WERI-Rb-1 (cell line): ENCODE measurements around the gene CHMP4B.

Source experiments
- DNase-seq: peaks from one replicate; pipeline ENCODE4 v3.0.0-alpha.2; 2020
- H3K27ac ChIP-seq: fragments of 250-450 bp; sonication (Bioruptor Pico); 2 replicates; pipeline ENCODE4 v1.5.1; 2020; ENCODE audit warnings: mild to moderate bottlenecking, moderate library complexity
- H3K27me3 ChIP-seq: fragments of 250-450 bp; sonication (Bioruptor Pico); 2 replicates; pipeline ENCODE4 v1.5.1; 2021; ENCODE audit warnings: mild to moderate bottlenecking, low read depth, moderate library complexity; ENCODE audit not compliant: insufficient read depth, severe bottlenecking
- H3K36me3 ChIP-seq: fragments of 250-450 bp; sonication (Bioruptor Pico); 2 replicates; pipeline ENCODE4 v1.5.1; 2020; ENCODE audit warnings: mild to moderate bottlenecking, moderate library complexity
- H3K4me3 ChIP-seq: 2 replicates; pipeline ENCODE4 v1.5.1; 2011; ENCODE audit warnings: low read depth, mild to moderate bottlenecking, control low read depth, low read length
- H3K9me3 ChIP-seq: fragments of 250-450 bp; sonication (Bioruptor Pico); 2 replicates; pipeline ENCODE4 v1.5.1; 2021; ENCODE audit warnings: mild to moderate bottlenecking, moderate library complexity; ENCODE audit not compliant: severe bottlenecking
- TF ChIP-seq, protein P1 (sequence below): IDR thresholded peaks from 2 replicates; pipeline ENCODE4 v1.5.1; 2011; ENCODE audit warnings: low read depth, mild to moderate bottlenecking, control low read depth, inconsistent platforms, low read length

The CHMP4B gene

DNA sequence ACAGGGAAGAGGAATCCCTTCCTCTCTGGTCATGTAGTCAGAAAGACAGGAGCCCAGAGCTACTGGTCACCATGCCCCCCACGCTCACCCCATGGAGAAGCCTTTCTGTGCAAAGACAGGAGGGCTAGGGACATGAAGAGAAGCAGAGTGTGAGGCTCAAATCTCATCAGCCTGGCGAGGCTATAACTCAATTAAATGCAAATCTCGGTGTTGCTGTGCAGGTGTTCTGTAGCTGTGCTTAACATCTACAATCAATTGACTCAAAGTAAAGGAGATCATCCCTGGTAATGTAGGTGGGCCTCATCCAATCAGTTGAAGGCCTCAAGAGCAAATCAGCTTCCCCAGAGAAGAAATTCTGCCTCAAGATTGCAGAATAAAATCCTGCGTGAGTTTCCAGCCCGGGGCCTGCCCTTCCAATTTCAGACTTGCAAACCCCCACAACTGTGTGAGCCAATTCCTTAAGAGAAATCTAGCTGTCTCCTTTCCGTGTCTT is 64.4 kb downstream of the CHMP4B start:
- Histone ChIP-seq H3K9me3 (peaks cover 6% of the 10 kb centered on the region), H3K4me3 (no peak overlapping the region), H3K27ac (no peak overlapping the region), H3K27me3 (no peaks in the 10 kb centered on the region), H3K36me3 (no peaks in the 10 kb centered on the region)
- TF ChIP-seq, protein P1, sequence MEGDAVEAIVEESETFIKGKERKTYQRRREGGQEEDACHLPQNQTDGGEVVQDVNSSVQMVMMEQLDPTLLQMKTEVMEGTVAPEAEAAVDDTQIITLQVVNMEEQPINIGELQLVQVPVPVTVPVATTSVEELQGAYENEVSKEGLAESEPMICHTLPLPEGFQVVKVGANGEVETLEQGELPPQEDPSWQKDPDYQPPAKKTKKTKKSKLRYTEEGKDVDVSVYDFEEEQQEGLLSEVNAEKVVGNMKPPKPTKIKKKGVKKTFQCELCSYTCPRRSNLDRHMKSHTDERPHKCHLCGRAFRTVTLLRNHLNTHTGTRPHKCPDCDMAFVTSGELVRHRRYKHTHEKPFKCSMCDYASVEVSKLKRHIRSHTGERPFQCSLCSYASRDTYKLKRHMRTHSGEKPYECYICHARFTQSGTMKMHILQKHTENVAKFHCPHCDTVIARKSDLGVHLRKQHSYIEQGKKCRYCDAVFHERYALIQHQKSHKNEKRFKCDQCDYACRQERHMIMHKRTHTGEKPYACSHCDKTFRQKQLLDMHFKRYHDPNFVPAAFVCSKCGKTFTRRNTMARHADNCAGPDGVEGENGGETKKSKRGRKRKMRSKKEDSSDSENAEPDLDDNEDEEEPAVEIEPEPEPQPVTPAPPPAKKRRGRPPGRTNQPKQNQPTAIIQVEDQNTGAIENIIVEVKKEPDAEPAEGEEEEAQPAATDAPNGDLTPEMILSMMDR: no peak
- DNase-seq: no peak

DNA sequence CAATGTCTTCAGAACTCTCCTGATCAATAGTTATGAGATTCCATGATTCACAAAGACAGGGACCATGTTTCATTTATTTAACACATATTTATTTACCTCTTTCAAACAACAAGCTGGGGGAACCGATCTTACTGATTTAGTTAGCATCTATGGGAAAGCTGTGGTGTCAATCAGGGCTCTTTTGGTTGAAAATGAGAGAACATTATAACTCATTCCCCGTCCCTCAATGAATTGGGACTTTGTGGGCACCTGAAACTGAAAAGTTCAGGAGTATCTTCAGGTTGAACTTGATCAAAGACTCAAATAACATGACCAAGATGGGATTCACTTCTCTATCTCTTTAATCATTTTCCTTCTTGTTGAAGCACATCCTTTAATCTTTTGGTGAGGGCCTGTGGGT is 67.4 kb downstream of the CHMP4B start:
- Histone ChIP-seq H3K36me3 (no peaks in the 10 kb centered on the region), H3K27ac (no peak overlapping the region), H3K27me3 (no peaks in the 10 kb centered on the region), H3K4me3 (no peak overlapping the region), H3K9me3 (peaks cover 6% of the 10 kb centered on the region)
- DNase-seq: no peak
- TF ChIP-seq, protein P1: no peak

DNA sequence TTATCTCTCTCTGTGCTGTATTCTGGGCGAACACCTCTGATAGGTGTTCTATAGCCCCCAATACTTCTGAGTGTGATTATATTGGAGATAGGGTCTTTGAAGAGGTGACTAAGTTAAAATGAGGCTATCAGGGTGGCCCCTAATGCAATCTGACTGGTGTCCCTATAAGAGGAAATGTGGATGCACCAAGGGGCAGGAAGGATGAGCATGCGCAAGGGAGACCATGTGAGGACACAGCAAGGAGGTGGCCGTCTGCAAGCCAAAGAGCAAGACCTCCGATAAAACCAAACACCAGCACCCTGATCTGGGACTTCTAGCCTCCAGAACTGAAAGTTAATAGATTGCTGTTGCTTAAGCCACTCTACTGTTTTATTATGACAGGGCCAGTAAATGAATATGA is 69.2 kb downstream of the CHMP4B start:
- H3K27me3 ChIP-seq: no peaks in the 10 kb centered on the region
- peaks cover 6% of the 10 kb centered on the region for H3K9me3 ChIP-seq
- no peak for DNase-seq
- no peak overlapping the region for H3K4me3 ChIP-seq
- H3K36me3 ChIP-seq: no peaks in the 10 kb centered on the region
- TF ChIP-seq, protein P1: no peak
- no peak overlapping the region for H3K27ac ChIP-seq

DNA sequence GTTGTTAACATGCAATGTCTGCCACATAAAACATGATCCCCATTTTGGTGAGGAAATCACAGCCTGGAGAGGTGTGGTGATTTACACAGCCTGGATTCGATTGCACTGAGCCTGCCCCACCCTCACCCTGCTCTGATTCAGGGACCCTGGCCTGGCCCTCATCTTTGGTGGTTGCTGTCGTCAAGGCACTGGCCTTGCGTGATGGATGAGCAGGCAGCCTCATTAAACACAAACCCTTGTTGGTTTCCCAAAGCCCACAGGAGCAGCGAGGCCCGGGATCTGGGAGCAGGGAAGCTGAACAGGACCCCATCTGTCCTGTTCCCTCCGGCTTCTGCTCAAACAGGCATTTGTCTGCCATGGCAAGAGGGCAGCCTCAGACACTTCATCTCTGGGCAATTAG is 70.8 kb downstream of the CHMP4B start:
- H3K4me3 ChIP-seq: no peak overlapping the region
- TF ChIP-seq, protein P1: no peak
- no peak for DNase-seq
- no peak overlapping the region for H3K27ac ChIP-seq
- H3K9me3 ChIP-seq: peaks cover 6% of the 10 kb centered on the region
- H3K27me3 ChIP-seq: no peaks in the 10 kb centered on the region
- H3K36me3 ChIP-seq: no peaks in the 10 kb centered on the region

DNA sequence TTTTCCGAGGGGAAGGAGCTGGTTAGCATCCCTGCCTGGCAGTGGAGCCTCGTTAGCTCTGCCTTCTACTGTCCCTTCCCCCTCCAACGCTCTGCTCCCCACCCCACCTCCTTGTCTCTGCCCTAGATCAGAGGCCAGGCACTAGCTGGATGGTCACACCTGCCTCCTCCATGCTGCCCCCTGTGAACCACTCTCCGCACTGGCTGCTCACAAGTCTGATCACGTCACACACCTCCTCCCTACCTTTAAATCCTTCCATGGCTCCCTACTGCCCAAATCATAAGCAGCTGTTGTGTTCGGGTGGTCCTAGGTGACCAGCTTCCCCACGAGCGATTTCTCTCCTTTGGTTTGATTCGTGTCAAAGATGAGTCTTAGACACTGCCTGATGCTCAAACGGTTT is 71.3 kb downstream of the CHMP4B start:
- H3K27me3 ChIP-seq: no peaks in the 10 kb centered on the region
- no peak overlapping the region for H3K27ac ChIP-seq
- TF ChIP-seq, protein P1: no peak

DNA sequence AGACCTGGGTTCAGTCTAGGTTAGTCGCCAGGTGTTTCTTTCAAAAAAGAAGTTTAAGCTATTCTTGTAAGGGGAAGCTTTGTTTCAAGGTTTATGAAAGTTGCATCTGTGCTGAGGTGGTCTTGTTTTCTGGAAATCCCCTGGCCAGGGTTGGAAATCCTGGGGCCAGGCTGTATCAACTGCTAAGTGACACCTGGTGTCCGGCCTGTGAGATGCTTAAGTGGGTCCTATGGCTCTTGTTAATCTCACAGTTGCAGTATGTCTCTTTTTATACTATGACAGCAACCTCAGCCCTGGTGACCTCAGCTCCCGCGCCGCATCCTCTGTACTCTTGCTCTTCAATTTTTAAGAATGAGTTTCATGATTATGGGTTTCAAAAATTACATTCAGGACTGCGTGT is 72.0 kb downstream of the CHMP4B start:
- no peak overlapping the region for H3K27ac ChIP-seq
- DNase-seq: no peak
- H3K36me3 ChIP-seq: no peaks in the 10 kb centered on the region
- no peak overlapping the region for H3K4me3 ChIP-seq
- H3K27me3 ChIP-seq: no peaks in the 10 kb centered on the region
- H3K9me3 ChIP-seq: peaks cover 6% of the 10 kb centered on the region
- TF ChIP-seq, protein P1: no peak

More for the DNA sequence above, 71.3 kb downstream of the CHMP4B start:
- no peaks in the 10 kb centered on the region for H3K36me3 ChIP-seq
- DNase-seq: no peak
- no peak overlapping the region for H3K4me3 ChIP-seq
- peaks cover 6% of the 10 kb centered on the region for H3K9me3 ChIP-seq
